GM18951 (cell line): ENCODE results near the gene LIN28A.
"Not testable (repeated sequence)": the region's sequence is repeated elsewhere in the genome, so short reads cannot be mapped to it uniquely, and the experiment has no call there.

Experiments
- POLR2A ChIP-seq: IDR thresholded peaks from 4 replicates; pipeline ENCODE4 v1.6.1; 2011; ENCODE audit warnings: mild to moderate bottlenecking; ENCODE audit not compliant: insufficient read length, insufficient read depth; ENCODE audit errors: extremely low read depth
- in situ Hi-C: fragments of 300-500 bp; cut with MboI; formaldehyde crosslinking; loops from one replicate; pipeline ENCODE4 v1.12.0; 2022; ENCODE audit warnings: low sequenced_read_pairs, mixed read lengths, inconsistent platforms; ENCODE audit not compliant: unreplicated experiment

The LIN28A gene

DNA sequence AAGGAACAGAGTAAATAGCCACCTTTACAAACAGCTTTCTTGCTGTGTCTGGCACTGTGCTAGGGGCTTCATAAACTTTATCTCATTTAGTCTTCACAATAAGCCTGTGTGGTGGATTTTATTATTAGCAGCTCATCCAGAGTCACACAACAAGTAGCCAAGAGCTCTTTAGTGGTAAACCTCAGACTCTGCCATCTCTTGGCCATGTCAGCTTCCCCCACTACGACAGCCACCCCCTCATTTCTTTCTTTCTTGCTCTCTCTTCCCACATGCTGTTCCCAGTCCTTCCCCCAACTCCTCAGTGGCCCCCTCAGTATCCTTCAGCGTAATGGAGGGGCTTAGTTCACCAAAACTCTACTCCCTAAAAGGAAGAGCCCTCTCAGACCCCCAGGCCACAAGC lies 36.8 kb upstream of the LIN28A start:
- no peak for TF ChIP-seq POLR2A
- in situ Hi-C loops: no loop called here

DNA sequence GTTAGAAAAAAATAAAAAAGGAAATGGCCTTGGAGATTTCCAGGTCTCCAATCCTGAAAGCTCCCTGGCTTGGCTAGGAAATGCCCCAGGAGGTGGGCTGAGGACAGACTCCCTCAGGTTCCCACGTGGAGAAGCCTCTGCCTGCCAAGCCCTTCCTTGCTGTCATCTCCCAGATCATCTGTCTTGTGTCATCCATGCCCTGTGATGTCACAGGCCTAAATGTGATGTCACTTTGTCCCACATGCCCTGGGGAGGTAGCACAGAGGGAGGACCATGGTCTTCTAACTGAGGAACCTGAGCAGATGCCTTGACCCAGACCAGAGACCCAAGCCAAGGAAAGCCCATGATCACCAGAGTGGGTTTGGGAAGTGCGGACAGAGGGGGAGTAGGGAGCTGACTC lies 36.3 kb upstream of the LIN28A start:
- in situ Hi-C loops: not testable (repeated sequence)

DNA sequence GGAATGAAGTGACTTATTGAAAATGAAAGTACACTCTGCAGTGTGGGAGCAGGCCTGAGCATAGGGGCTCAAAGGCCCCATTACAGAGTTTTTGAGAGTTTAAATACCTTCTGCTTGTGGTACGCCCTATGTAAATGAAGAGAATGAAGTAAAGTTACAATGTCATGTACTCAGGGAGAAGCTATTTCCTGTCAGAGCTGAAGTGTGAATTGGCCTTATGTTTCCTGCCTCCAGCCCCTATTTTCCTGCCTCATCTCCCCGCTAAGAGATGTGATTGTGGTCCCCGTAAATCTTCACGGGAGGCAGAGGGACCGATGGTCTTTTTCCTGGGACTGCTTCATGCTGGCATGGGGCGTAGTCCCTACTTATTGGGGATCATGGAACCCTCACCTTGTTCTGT lies 35.5 kb upstream of the LIN28A start:
- in situ Hi-C loops: no loop called here
- no peak for TF ChIP-seq POLR2A

DNA sequence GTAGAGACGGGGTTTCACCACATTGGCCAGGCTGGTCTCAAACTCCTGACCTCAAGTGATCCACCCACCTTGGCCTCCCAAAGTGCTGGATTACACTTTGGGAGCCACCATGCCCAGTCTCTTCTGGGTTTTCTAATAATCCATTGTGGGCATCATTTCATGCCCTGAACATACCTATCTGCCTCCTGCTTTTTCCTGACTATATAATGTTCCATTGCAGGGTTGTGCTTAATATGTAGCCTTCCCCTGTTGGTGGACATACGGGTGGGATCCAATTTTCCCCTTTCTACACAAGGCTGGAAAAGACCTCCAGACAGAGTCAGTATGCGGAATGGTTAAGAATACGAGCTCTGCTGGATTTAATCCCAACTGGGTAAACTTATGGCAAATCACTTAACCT lies 34.6 kb upstream of the LIN28A start:
- in situ Hi-C loops: no loop called here
- no peak for TF ChIP-seq POLR2A

DNA sequence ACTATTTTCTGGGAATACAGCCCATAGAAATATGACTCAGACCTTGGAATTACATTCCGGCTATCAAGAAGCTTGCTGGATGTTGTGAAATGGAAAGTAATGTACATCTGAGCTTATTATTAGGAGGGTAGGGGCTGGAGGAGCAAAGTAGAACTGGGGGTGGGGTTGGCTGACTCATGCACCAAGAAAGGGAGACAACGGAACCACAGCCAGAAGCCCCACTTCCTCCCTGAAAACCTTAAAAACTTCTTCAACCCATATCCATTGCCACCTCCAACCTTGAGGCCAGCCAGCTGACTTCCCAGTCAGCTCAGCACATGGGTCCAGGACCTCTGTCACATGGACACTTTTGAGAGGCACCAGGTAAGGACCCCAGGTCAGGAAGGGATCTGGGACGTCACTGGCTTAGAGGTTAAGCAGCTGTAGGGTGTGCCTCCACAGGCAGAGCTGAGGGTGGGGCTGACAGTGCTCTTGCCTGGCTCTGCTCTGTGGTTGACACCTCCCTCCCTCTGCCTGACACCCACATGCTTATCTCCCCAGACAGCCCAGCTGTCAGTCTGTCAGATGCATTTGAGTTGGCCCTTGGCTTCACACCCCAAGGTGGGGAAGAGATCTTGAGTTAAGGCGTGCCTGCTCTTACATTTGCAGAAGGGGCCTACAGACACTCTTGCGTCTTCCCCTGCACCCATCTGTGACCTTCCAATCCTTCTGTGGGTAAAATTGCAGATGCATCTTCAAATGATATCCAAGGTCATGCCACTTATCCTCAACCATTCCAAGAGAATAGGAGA lies 32.3 kb upstream of the LIN28A start:
- no peak for TF ChIP-seq POLR2A

DNA sequence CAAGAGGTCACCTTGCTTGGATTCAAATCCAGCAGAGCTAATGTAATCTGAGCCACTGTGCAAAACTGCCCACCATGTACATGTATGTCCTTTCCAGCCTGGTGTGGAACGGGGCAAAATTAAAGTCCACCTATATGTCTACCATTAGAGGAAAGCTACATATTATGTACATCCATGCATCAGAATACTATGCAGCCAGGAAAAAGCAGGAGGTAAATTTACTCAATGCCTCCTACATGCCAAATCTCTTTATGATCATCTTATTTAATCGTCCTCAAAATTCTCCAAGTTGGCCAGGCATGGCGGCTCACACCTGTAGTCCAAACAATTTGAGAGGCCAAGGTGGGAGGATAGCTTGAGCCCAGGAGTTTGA lies 31.8 kb upstream of the LIN28A start:
- in situ Hi-C loops: no loop called here
- no peak for TF ChIP-seq POLR2A

More for the DNA sequence above, 32.3 kb upstream of the LIN28A start:
- in situ Hi-C loops: no loop called here

DNA sequence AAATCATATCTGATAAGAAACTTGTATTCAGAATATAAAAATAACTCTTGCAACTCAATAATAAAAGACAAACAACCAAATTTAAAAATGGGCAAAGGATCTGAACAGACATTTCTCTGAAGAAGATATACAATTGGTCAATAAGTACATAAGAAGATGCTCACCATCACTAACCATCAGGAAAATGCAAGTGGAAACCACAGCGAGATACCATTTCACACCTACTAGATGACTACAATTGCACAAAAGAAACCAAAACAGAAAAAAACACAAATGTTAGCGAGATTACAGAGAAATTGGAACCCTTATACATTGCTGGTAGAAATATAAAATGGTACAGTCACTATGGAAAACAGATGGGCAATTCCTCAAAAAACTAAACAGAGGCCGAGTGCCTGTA lies 26.5 kb upstream of the LIN28A start:
- no peak for TF ChIP-seq POLR2A
- in situ Hi-C loops: no loop called here

DNA sequence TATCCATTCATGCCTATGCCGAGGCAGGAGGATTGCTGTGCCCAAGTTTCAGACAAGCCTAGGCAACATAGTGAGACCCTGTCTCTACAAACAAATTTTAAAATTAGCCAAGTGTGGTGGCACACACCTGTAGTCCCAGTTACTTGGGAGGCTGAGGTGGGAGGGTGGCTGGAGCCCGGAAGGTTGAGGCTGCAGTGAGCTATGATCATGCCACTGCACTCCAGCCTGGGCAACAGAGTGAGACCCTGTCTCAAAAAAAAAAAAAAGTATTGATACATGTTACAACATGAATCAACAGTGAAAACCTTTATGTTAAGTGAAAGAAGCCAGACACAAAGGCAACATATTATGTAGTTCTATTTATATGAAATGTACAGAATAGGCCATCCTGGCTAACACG lies 25.6 kb upstream of the LIN28A start:
- in situ Hi-C loops: not testable (repeated sequence)

DNA sequence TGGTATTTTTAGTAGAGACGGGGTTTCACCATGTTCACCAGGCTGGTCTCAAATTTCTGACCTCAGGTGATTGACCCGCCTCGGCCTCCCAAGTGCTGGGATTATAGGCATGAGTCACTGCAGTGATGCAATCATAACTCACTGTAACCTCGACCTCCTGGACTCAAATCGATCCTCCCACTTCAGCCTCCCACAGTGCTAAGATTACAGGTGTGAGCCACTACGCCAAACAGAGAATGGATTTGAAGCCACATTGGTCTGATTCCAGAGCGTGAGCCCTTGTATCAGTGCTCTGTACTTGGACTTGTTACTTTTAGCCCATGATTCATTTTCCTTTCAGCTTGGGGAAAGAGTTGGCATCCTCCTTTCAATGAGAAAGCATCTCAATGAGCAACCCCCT lies 23.2 kb upstream of the LIN28A start:
- in situ Hi-C loops: no loop called here
- TF ChIP-seq POLR2A: no peak

DNA sequence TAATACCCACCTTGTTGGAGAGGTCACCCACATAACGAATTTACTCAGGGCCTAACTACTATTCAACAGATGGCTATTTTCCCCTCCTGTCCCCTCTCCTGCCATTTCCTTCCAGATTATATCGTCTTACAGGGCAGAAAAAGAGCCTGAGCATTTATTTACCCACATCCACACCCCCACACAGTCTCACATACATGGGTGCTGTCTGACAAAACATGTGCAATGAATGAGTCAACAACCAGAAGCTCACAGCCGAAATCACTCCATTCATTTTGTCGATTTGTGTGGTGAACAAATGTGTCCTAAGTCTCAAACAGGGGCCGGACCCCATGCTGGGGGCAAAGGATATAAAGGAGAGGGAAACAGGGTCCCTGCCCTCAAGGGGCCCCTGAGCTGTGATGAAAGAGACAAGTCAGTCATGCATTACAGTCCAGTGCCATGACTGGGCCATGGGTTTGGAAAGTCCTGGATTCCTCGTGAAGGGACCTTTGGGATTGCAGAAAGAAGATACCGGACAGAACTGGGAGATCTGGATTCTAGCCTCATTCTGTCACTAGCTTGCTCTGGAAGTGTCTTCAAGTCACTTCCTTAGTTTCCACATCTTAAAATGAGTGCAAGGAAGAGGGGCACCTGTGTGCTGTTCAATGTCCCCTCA lies 21.7 kb upstream of the LIN28A start:
- no peak for TF ChIP-seq POLR2A
- in situ Hi-C loops: no loop called here

DNA sequence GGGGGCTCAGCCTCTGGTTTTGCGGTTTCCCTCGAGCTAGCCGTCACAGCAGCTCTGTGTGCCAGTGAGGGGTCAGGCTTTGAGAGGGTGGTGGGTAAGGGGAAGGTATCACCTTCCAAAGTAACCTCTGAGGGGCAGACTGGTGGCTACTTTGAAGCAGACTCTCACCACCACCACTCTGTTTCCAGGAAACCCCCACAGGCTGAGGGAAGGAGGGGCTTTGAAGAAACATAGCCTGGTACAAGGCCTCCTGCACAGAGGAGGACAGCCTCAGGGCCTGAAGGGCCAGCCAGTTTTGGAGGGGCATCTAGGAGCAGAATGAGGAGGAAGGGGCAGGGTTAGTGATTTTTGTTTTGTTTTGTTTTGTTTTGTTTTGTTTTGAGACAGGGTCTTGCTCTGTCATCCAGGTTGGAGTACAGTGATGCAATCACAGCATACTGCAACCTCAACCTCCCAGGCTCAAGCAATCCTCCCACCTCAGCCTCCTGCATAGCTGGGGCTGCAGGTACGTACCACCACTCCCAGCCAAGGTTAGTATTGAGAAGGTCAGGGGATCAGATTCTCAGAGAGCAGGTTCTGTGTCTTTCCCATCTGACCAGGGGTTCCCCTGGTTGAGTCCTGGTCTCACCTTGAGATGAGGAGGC lies 20.9 kb upstream of the LIN28A start:
- in situ Hi-C loops: no loop called here

DNA sequence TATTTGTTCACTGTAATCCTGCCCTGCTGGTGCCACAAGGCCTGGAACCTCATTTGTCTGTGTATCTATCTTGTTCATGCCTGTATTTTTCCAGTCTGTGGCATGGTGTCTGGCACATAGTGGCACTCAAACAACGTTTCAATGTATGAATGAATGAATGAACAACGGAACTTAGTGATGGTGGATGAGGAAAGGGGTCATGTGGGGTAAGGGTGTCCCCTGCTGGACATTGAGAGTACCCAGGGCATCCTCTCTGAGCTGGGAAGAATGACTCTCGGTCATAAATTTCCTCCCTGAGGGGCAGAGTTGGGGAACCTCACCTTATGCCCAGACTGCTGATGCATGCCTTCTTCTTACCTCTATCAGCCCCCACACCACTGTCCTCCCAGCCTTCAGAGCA lies 19.2 kb upstream of the LIN28A start:
- no peak for TF ChIP-seq POLR2A
- in situ Hi-C loops: no loop called here

More for the DNA sequence above, 20.9 kb upstream of the LIN28A start:
- TF ChIP-seq POLR2A: no peak

DNA sequence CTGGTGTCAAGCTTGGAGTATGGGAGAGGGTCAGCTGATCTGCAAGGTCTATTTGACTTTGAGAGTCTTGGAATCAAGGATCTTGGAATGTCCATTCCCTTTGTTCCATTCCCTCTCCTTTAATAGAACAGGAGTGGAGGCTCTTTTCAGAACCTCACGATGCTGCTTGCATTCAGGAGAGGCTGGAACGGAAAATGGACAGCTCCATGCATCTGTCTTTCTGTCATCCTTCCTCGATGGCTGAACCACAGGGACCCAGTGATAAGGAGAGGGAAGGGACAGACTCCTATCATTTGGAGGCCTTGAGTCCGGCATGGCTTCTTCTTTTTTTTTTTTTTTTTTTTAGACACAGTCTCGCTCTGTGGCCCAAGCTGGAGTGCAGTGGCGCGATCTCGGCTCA lies 14.9 kb upstream of the LIN28A start:
- in situ Hi-C loops: no loop called here
- TF ChIP-seq POLR2A: no peak

DNA sequence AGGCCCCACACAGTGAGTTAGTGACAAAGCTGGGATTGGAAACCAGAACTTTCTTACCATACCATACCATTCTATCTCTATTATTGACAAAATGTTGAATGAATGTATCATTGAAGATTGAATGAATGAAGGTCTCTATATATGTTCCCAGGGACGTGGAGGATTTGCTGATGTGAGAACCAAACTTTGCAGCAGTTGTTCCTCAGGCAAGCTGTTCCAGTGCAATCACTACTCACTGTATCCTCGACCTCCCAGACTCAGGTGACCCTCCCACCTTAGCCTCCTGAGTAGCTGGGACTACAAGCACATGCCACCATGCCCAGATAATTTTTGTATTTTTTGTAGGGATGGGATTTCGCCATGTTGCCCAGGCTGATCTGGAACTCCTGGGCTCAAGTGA lies 11.6 kb upstream of the LIN28A start:
- TF ChIP-seq POLR2A: no peak
- in situ Hi-C loops: no loop called here

DNA sequence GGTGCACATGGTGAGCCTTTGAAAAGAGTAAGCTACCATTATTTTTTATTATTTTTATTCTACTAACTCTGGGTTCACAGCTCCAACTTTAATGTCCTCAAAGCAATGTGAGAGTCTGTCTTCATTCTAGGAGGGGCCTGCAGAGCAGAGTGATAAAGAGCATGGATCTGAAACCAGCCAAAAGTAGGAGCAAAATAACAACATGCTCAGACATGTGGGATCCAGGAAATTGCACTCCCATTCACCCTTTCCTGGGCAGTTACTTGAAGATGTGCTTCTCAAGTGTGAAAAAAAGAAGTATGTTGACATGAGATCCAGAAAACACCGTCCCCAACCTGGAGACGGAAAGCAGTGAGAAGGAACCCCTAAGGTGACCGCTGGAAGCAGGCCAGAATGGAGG lies 8.7 kb upstream of the LIN28A start:
- TF ChIP-seq POLR2A: no peak
- in situ Hi-C loops: no loop called here
